Kidney glomerular epithelial cell (primary cell): Measurements from ENCODE around the gene CAMK2A.
"Not testable (repeated sequence)": the region's sequence is repeated elsewhere in the genome, so short reads cannot be mapped to it uniquely, and the experiment has no call there.

Experiments used
- DNase-seq: peaks from one replicate; lab custom pipeline; 2025; lab: John Stamatoyannopoulos, UW

CAMK2A gene

DNA sequence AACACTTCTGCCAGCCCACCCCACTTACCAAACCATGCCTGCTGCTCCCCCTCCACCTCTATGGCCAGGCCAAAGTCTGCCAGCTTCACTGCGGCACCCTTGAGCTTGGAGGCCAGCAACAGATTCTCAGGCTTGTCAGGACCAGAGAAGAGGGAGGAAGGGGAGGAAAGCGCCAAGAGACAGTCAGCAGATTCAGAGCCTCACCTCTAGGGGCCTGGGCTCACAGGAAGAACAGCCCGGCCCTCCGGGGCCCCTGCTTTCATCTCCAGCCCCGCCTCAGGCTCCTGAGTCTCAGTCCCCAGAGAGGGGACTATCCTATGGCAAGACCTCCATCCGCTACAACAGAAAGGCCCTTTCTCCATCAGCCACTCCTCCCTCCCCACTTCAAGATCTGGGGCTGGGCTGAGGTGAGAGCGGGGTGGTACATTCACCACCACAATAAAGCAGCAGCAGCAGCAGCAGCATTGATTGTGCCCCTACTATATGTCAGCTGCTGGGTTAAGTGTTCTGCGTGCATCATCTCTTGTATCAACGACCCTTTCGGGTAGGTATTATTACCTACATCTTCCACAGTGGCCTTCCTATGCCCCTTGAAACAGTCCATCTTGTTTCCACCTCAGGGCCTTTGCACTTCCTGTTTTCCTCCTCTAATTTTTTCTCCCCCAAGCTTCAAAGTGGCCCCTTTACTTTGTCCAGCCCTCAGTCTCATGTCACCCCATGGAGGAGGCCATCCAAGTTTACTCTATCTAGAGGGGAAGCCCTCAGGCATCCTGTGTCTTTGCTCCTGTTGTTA lies 36.0 kb downstream of the CAMK2A start:
- no peak for DNase-seq

GRCh38 chr5:150252489-150252888 lies 37.1 kb downstream of the CAMK2A start:
- DNase-seq: no peak

DNA sequence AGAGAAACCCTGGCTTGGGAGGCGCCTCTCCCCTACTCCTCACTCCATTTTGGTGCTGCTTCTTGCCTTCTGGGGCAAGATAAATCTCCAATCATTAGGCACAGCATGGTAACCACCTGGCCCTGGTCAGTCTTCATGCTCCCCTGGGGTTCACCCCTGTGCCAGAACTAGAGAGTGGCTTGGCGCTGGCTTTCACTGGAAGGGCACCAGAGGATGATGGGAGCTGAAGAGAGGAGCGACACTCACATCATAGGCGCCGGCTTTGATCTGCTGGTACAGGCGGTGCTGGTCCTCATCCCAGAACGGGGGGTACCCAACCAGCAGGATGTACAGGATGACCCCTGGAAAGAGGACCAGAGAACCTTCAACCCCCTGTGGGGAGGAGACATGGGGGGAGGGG lies 38.1 kb downstream of the CAMK2A start:
- no peak for DNase-seq

DNA sequence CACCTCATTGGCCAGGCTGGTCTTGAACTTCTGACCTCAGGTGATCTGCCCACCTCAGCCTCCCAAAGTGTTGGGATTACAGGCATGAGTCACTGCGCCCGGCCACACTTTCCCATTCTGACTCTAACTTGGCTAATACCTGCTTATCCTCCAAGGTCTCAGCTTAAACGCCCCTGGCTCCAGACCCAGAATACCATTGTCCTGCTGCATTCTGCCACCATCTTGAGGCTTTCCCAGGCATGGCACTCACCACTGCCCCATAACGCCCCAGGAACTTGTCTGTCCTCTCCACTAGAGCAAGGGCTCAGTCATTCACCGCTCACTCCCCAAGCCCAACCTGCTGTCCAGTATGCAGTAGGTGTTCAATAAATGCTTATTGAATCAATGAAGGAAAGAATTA lies 39.8 kb downstream of the CAMK2A start:
- no peak for DNase-seq

DNA sequence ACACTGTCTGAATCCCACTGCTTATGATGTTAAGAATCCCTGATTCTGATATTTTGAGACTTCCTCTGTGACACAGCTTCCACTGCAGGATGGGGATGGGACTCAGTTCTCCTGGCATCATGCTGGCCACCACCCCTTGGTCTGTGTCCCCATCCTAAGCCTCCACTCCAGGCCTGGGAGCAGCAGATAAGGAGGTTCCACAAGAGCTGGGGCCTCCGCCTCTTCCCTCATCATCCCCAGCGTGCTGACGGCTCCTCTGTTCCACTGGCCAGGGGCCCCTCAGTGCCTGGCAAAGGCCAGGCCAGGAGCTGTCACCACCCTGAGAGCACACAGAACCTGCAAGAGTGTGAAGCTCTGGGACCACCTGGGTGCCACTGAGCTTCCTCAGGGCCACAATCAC lies 40.6 kb downstream of the CAMK2A start:
- no peak for DNase-seq

DNA sequence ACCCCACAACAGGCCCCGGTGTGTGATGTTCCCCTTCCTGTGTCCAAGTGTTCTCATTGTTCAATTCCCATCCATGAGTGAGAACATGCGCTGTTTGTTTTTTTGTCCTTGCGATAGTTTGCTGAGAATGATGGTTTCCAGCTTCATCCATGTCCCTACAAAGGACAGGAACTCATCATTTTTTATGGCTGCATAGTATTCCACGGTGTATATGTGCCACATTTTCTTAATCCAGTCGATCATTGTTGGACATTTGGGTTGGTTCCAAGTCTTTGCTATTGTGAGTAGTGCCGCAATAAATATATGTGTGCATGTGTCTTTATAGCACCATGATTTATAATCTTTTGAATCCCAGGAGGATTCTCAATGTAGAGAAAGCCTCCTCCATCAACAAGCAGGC lies 41.1 kb downstream of the CAMK2A start:
- not testable (repeated sequence) for DNase-seq

DNA sequence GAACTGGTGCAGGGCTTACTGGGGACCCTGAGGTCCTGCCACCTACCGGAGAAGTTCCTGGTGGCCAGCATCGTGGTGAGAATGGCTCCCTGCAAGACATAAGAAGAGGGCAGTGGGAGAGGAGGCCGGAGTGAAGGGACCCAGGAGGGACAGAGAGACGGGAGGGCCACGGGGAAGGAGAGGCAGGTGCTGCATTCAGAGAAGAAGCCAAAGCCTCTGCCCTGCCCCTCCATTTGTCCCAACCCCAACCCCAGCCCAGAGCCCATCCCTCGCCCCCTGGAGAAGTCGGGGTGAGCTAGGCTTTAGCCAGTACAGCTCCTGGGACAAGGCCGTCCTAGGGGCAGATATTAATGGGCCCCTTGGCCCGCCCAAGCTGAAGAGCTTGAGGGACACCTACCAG lies 41.8 kb downstream of the CAMK2A start:
- no peak for DNase-seq

DNA sequence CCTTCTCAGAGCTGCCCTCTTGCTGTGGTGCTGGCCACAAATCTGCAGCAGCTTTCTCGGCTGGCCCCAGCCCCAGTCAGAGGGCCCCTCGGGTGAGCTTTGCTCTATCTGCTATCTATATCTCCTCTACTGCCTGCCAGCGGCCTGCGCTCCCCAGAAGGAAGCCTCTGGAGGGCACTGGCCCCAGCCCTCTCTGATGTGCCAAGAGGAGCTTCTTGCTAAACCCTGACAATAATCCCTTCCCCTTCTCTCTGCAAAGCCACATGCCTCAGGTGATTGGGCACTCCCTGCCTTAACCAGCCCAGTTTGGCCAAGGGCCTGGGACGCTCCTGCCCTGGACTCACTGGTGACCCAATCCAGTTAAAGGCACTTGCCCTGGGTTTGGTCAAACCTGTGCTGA lies 42.7 kb downstream of the CAMK2A start:
- DNase-seq: no peak

- DNase-seq: no peak
Measured at GRCh38 chr5:150246429-150246828, 43.1 kb downstream of the CAMK2A start.

DNA sequence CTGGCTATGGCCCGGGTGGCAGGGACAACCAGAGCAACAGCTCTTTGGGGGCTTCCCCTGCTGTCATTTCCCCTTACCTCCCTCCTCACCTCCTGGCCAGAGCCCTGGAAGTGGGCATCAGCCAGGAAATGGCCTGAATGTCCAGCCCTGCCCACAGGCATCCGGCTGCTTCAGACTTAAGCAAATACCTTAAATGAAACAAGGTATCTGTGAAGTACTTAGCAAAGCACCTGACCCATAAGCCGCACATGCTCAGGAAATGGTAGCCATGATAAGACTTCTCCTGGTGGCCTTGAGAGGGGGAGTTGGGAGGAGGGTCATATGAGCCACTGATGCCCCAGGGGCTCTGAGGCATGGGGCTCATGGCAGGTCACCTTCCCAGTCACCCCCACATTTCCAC lies 43.8 kb downstream of the CAMK2A start:
- no peak for DNase-seq

GRCh38 chr5:150245111-150245789 lies 44.3 kb downstream of the CAMK2A start:
- no peak for DNase-seq

GRCh38 chr5:150244209-150244608 lies 45.4 kb downstream of the CAMK2A start:
- no peak for DNase-seq

- no peak for DNase-seq
Measured at GRCh38 chr5:150243590-150243989, 46.0 kb downstream of the CAMK2A start.

GRCh38 chr5:150242251-150242894 lies 47.2 kb downstream of the CAMK2A start:
- no peak for DNase-seq

GRCh38 chr5:150241298-150242160 lies 48.0 kb downstream of the CAMK2A start:
- DNase-seq: no peak

DNA sequence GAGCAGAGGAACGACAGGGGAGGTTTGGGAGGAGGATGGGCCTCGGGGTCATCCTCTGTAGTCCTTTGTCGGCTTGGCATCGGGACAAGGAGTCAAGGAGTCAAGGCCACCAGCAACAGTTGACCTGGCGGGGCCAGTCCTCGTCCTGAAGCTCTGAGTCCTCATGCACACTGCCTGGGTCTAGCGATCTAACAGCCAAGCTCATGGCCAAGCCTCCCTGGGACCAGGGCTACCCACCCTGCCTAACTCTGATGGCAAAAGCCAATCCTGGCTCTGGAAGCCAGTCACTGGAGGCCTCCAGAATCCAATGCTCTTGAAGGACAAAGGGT lies 49.8 kb downstream of the CAMK2A start:
- no peak for DNase-seq

- no peak for DNase-seq
Measured at GRCh38 chr5:150239099-150239793, 50.3 kb downstream of the CAMK2A start.

DNA sequence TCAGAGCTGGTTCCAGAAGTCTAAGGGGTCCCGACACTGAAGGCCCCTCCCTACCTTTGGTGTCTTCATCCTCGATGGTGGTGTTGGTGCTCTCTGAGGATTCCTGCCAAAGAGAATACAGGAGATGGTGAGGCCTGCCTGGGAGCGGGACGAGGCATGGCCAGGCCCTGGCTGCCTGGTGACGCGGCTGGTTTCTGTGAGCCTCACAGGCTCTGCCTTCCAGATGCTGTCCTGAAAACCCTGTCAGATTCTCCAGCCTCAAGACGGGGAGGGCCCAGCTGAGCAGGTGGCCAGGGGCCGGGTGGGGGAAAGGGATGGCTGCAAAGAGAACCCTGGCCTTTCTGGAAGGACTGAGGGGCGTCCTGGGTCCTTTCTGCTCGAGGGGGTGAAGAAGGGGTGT lies 50.9 kb downstream of the CAMK2A start:
- DNase-seq: no peak

DNA sequence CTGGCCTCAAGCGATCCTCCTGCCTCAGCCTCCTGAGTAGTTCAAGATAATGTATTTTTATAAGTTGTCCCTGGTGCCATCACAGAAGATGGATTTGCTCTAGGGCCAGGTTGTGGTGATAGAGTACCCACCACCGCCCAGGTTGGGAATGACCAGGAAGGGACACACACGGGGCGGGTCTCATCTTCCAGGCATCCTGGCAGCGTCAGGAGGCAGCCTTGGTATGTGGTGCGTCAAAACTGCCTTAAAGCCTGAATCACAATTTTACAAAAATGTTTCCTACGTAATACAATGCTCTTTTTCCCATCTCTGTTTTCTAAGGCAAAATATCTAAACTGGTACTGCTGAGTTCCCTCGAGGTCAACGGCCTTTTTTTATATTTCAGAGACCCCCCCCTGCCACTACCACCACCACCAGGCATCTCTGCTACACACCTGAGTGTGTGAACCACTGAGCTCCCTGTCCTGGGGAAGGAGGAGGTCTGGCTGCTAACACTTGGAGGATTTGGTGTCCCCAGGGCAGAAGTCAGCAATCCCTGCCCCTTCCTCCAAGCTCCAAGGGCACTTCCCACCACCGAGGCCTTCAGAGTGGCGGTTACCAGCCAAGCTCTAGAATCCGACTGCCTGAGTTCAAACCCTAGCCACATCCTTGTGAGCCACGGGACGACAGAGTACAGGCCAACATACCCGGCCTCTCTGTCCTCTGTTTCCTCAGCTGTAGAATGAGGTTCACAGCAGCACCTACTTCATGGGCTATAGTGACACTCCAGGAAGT lies 52.4 kb downstream of the CAMK2A start:
- no peak for DNase-seq

- no peak for DNase-seq
Measured at GRCh38 chr5:150236313-150236712, 53.3 kb downstream of the CAMK2A start.

DNA sequence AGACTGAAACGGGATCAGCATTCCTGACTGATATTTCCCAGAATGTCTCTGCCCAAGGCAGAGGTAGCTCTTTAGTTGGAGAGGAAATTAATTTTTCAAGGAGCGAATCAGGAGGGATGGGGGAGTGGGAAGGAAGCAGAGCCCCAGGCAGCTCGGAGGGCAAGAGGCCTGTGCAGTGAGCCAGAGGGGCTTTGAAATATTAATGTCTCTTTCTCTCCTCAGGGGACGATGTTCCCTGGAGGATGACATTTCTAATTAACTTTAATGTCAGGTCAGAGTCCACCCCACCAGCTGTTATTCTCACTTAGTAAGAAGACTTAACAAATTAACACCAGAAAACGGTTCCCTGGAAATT lies 54.1 kb downstream of the CAMK2A start:
- no peak for DNase-seq
